ENCODE measurements around the gene CRIP3. TPM values are rescaled to one million over a fixed set of nuclear protein-coding genes. Genes with fewer than 3 reads are reported as not detected.

CRIP3 gene
- polyA plus RNA-seq, 3 donors, result 1.2 to 12.8 (median 1.6) TPM

GRCh38 chr6:43325876-43326275, 17.2 kb upstream of the CRIP3 start:
- no peak for DNase-seq
- Histone ChIP-seq H3K4me1 (ENCODE audit: control insufficient read depth in 1 of 2, insufficient read depth in 2 of 2, low read length in 2 of 2) (peaks cover 15 to 18% of the 10 kb centered on the region in 2 donors), H3K27ac (ENCODE audit: low read depth in 1 of 2, low read length in 2 of 2) (no peak overlapping the region), H3K9me3 (replicated peaks in 1 of 2; ENCODE audit: control insufficient read depth in 1 of 2, insufficient read depth in 1 of 2, low read length in 2 of 2) (no peaks in the 10 kb centered on the region), H3K79me2 (ENCODE audit: insufficient read depth, low read length) (no peaks in the 10 kb centered on the region), H3K4me3 (replicated peaks in 1 of 3; ENCODE audit: low read depth in 2 of 3, low read length in 3 of 3) (no peak overlapping the region), H3K36me3 (replicated peaks in 1 of 2; ENCODE audit: control insufficient read depth in 1 of 2, insufficient read depth in 2 of 2, low read length in 2 of 2) (no peaks in the 10 kb centered on the region), H4K20me1 (ENCODE audit: insufficient read depth, low read length) (no peaks in the 10 kb centered on the region), H3K9ac (ENCODE audit: insufficient read depth, low read length, poor library complexity, severe bottlenecking) (no peak overlapping the region), H3K4me2 (replicated peaks; ENCODE audit: extremely low read depth, low read length, poor library complexity, severe bottlenecking) (no peak overlapping the region), H2AFZ (ENCODE audit: insufficient read depth, low read depth, low read length, poor library complexity, severe bottlenecking) (no peak overlapping the region), H3K27me3 (ENCODE audit: control insufficient read depth in 2 of 2, insufficient read depth in 2 of 2, low read length in 2 of 2) (no peaks in the 10 kb centered on the region)
- intact Hi-C loops (cut with micrococcal nuclease), result no loop called here
- TF ChIP-seq CTCF (IDR thresholded peaks at IDR 0.05), result no peak
- WGBS (ENCODE audit: insufficient coverage), result no CpG with 5 or more reads among the region's 1 CpG
- Mint-ChIP-seq H3K4me1 (peaks cover 20% of the 10 kb centered on the region), H3K4me3 (no peak overlapping the region), H3K36me3 (peaks cover 14 to 21% of the 10 kb centered on the region in 2 donors), H3K27ac (peak overlapping the region in 2 of 7 donors; percentile 41 to 66), H3K27me3 (ENCODE audit: low read depth in 3 of 3) (no peaks in the 10 kb centered on the region), H3K9me3 (no peaks in the 10 kb centered on the region)

GRCh38 chr6:43318011-43318410, 9.4 kb upstream of the CRIP3 start:
- H3K4me3 Mint-ChIP-seq, result no peak overlapping the region
- H2AFZ ChIP-seq (ENCODE audit: insufficient read depth, low read depth, low read length, poor library complexity, severe bottlenecking), result no peak overlapping the region

More at GRCh38 chr6:43318011-43318410, 9.4 kb upstream of the CRIP3 start:
- DNase-seq, result peak in 1 of 3 donors; percentile 12
- TF ChIP-seq CTCF (IDR thresholded peaks at IDR 0.05), result no peak
- no CpG with 5 or more reads among the region's 2 CpGs for WGBS (ENCODE audit: insufficient coverage)
- intact Hi-C loops (cut with micrococcal nuclease), result no loop called here
- no peak overlapping the region for H3K4me3 ChIP-seq (replicated peaks in 1 of 3; ENCODE audit: low read depth in 2 of 3, low read length in 3 of 3)
- Mint-ChIP-seq H3K9me3 (no peaks in the 10 kb centered on the region), H3K27ac (peak overlapping the region in 1 of 7 donors; percentile 80), H3K4me1 (peaks cover 55% of the 10 kb centered on the region), H3K36me3 (peaks cover 8 to 11% of the 10 kb centered on the region in 2 donors), H3K27me3 (ENCODE audit: low read depth in 3 of 3) (no peaks in the 10 kb centered on the region)
- no peaks in the 10 kb centered on the region for H3K27me3 ChIP-seq (ENCODE audit: control insufficient read depth in 2 of 2, insufficient read depth in 2 of 2, low read length in 2 of 2)
- H3K27ac ChIP-seq (ENCODE audit: low read depth in 1 of 2, low read length in 2 of 2), result no peak overlapping the region
- H3K4me1 ChIP-seq (ENCODE audit: control insufficient read depth in 1 of 2, insufficient read depth in 2 of 2, low read length in 2 of 2), result peaks cover 44 to 53% of the 10 kb centered on the region in 2 donors
- H3K79me2 ChIP-seq (ENCODE audit: insufficient read depth, low read length), result no peaks in the 10 kb centered on the region
- H3K36me3 ChIP-seq (replicated peaks in 1 of 2; ENCODE audit: control insufficient read depth in 1 of 2, insufficient read depth in 2 of 2, low read length in 2 of 2), result no peaks in the 10 kb centered on the region
- peak overlapping the region; percentile 3 for H3K4me2 ChIP-seq (replicated peaks; ENCODE audit: extremely low read depth, low read length, poor library complexity, severe bottlenecking)
- no peaks in the 10 kb centered on the region for H3K9me3 ChIP-seq (replicated peaks in 1 of 2; ENCODE audit: control insufficient read depth in 1 of 2, insufficient read depth in 1 of 2, low read length in 2 of 2)
- H4K20me1 ChIP-seq (ENCODE audit: insufficient read depth, low read length), result no peaks in the 10 kb centered on the region
- H3K9ac ChIP-seq (ENCODE audit: insufficient read depth, low read length, poor library complexity, severe bottlenecking), result no peak overlapping the region

Data from CD14-positive monocyte (primary cell).